ENCODE data around the gene RNF208. TPM values are rescaled to one million over a fixed set of nuclear protein-coding genes. Genes with fewer than 3 reads are reported as not detected.
A peak's percentile ranks its signal among the peaks of the same experiment; 100 is the strongest.

The RNF208 gene
- total RNA-seq, 1 donor from 2014 or later: 4.3 TPM

DNA sequence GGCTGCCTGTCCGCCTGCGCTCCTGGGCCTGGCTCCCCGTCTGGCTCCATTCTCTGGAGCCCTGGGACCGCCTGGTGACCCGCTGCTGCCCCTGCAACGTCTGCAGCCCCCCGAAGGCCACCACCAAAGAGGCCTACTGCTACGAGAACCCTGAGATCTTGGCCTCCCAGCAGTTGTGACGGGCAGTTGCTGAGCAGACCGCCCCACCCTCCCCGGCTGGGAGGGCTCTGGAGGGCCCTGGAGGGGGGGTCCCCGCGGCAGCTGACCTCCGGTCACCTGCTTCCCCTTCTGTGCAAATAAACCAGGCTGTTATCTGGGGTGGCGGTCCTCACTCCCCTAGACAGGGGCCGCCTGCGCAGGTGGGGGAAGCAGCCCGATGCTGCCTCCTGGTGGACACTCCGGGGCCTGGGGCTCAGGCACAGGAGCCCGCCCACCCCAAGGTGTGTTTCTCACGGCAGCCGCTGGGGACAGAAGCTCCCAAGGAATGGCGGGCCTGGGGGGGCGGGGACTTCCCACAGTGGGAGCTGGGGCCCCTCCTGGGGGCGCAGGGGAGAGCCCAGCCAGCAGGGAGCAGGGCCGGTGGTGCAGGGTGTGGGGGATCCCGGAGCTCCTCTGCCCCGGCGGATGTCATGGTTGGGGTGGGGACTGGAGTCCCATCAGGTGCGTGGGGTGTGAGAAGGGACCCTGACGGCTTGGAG, 14.3 kb upstream of the RNF208 start:
- Histone ChIP-seq H2AFZ (ENCODE audit: low read depth, low read length) (no peak overlapping the region), H3K9me3 (ENCODE audit: insufficient read depth, low read depth, low read length) (no peaks in the 10 kb centered on the region), H3K36me3 (ENCODE audit: insufficient read depth, low read length) (no peaks in the 10 kb centered on the region), H3K9ac (ENCODE audit: low read length) (no peak overlapping the region), H3K4me2 (ENCODE audit: low read length) (peak overlapping the region; percentile 54), H4K20me1 (ENCODE audit: insufficient read depth, low read length) (peaks cover 24% of the 10 kb centered on the region), H3K79me2 (ENCODE audit: insufficient read depth, low read length) (peaks cover 21% of the 10 kb centered on the region), H3K4me1 (ENCODE audit: insufficient read depth, low read length) (peaks cover 7% of the 10 kb centered on the region), H3K27me3 (ENCODE audit: insufficient read depth, low read length) (no peaks in the 10 kb centered on the region), H3K27ac (ENCODE audit: low read depth, low read length) (no peak overlapping the region), H3K4me3 (ENCODE audit: insufficient read depth, low read depth, low read length) (no peak overlapping the region)
- H3K4me3 Mint-ChIP-seq (ENCODE audit: unreplicated experiment): no peak overlapping the region
- H3K4me1 Mint-ChIP-seq (ENCODE audit: low read depth, unreplicated experiment): peaks cover 1% of the 10 kb centered on the region
- no peaks in the 10 kb centered on the region for H3K9me3 Mint-ChIP-seq (ENCODE audit: unreplicated experiment)
- no peaks in the 10 kb centered on the region for H3K36me3 Mint-ChIP-seq (ENCODE audit: low read depth, unreplicated experiment)
- DNase-seq (ENCODE audit: low read depth) (peak; percentile 25), FAIRE-seq (no peak)
- H3K27ac Mint-ChIP-seq (ENCODE audit: unreplicated experiment): no peak overlapping the region
- H3K27me3 Mint-ChIP-seq (ENCODE audit: low read depth, unreplicated experiment): no peaks in the 10 kb centered on the region
- TF ChIP-seq EZH2 (IDR thresholded peaks at IDR 0.05; ENCODE audit: insufficient read depth, low read length): no peak
- TF ChIP-seq, protein P1, sequence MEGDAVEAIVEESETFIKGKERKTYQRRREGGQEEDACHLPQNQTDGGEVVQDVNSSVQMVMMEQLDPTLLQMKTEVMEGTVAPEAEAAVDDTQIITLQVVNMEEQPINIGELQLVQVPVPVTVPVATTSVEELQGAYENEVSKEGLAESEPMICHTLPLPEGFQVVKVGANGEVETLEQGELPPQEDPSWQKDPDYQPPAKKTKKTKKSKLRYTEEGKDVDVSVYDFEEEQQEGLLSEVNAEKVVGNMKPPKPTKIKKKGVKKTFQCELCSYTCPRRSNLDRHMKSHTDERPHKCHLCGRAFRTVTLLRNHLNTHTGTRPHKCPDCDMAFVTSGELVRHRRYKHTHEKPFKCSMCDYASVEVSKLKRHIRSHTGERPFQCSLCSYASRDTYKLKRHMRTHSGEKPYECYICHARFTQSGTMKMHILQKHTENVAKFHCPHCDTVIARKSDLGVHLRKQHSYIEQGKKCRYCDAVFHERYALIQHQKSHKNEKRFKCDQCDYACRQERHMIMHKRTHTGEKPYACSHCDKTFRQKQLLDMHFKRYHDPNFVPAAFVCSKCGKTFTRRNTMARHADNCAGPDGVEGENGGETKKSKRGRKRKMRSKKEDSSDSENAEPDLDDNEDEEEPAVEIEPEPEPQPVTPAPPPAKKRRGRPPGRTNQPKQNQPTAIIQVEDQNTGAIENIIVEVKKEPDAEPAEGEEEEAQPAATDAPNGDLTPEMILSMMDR (IDR thresholded peaks at IDR 0.05; ENCODE audit: insufficient read depth, low read depth, low read length): peak; percentile 71

DNA sequence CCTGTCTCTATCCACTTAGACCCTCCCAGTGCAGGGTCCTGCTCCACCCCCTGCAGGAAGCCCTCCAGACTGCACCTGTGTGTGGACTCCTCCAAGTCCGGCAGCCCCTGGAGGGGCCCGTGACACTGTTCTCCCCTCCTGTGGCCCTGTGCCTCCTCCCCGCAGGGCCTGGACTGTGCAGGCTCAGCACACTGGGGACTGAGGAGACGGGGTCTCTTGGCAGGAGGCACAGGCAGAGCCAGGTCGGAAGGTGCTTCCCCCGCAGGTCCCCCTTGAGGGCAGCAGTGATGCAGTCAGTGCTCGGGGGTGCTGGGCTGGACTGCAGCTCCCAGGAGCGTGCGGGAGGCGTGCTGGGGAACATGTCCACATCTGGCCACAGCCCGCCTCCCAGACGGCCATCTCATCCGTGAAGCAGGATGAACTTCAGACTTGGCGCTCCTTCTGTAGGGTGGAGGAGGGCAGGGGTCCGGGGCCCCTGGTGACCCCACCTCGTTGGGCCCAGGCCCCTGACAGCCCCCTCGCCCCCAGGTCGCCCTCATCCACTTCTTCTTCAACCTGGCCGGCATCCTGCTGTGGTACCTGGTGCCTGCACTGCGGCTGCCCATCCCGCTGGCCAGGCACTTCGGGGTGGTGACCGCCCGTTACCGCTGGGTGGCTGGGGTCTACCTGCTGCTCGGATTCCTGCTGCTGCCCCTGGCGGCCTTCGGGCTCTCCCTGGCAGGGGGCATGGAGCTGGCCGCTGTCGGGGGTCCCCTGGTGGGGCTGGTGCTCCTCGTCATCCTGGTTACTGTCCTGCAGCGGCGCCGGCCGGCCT, 13.6 kb upstream of the RNF208 start:
- Histone ChIP-seq H3K27ac (ENCODE audit: low read depth, low read length) (no peak overlapping the region), H4K20me1 (ENCODE audit: insufficient read depth, low read length) (peaks cover 24% of the 10 kb centered on the region), H3K79me2 (ENCODE audit: insufficient read depth, low read length) (peaks cover 21% of the 10 kb centered on the region), H3K9ac (ENCODE audit: low read length) (no peak overlapping the region), H3K4me1 (ENCODE audit: insufficient read depth, low read length) (peaks cover 7% of the 10 kb centered on the region), H2AFZ (ENCODE audit: low read depth, low read length) (no peak overlapping the region), H3K36me3 (ENCODE audit: insufficient read depth, low read length) (no peaks in the 10 kb centered on the region), H3K9me3 (ENCODE audit: insufficient read depth, low read depth, low read length) (no peaks in the 10 kb centered on the region), H3K4me2 (ENCODE audit: low read length) (no peak overlapping the region), H3K27me3 (ENCODE audit: insufficient read depth, low read length) (no peaks in the 10 kb centered on the region), H3K4me3 (ENCODE audit: insufficient read depth, low read depth, low read length) (no peak overlapping the region)
- DNase-seq (ENCODE audit: low read depth) (no peak), FAIRE-seq (no peak)
- TF ChIP-seq, protein P1 (IDR thresholded peaks at IDR 0.05; ENCODE audit: insufficient read depth, low read depth, low read length): no peak
- TF ChIP-seq EZH2 (IDR thresholded peaks at IDR 0.05; ENCODE audit: insufficient read depth, low read length): no peak
- no peaks in the 10 kb centered on the region for H3K9me3 Mint-ChIP-seq (ENCODE audit: unreplicated experiment)
- no peaks in the 10 kb centered on the region for H3K36me3 Mint-ChIP-seq (ENCODE audit: low read depth, unreplicated experiment)
- H3K27ac Mint-ChIP-seq (ENCODE audit: unreplicated experiment): no peak overlapping the region
- peaks cover 1% of the 10 kb centered on the region for H3K4me1 Mint-ChIP-seq (ENCODE audit: low read depth, unreplicated experiment)
- no peaks in the 10 kb centered on the region for H3K27me3 Mint-ChIP-seq (ENCODE audit: low read depth, unreplicated experiment)
- H3K4me3 Mint-ChIP-seq (ENCODE audit: unreplicated experiment): peak overlapping the region; percentile 27
